LNCAP (cell line): ENCODE results near the gene CHST3.

Experiments
- CTCF ChIP-seq: fragments of 450-650 bp; IDR thresholded peaks from 2 replicates; pipeline ENCODE4 v1.5.1; 2017; ENCODE audit warnings: mild to moderate bottlenecking

The CHST3 gene

GRCh38 chr10:71964098-71964742, at the start of gene CHST3:
Gene CHST3 (plus strand): TSS chr10:71964395. CDS start chr10:72005843, 41,448 bp downstream.
- no peak for TF ChIP-seq CTCF

GRCh38 chr10:71916827-71917226, 47.4 kb upstream of the CHST3 start:
- TF ChIP-seq CTCF = no peak

GRCh38 chr10:71918992-71919391, 45.2 kb upstream of the CHST3 start:
- TF ChIP-seq CTCF = no peak

- TF ChIP-seq CTCF = no peak
These were observed 43.5 kb upstream of the CHST3 start for GRCh38 chr10:71920540-71921323.

- TF ChIP-seq CTCF = no peak
These were observed 42.7 kb upstream of the CHST3 start for GRCh38 chr10:71921324-71922027.

GRCh38 chr10:71923138-71923692, 41.0 kb upstream of the CHST3 start:
- no peak for TF ChIP-seq CTCF

GRCh38 chr10:71924771-71925170, 39.4 kb upstream of the CHST3 start:
- no peak for TF ChIP-seq CTCF
